ENCODE data around the gene CACNG3.

CACNG3 gene

DNA sequence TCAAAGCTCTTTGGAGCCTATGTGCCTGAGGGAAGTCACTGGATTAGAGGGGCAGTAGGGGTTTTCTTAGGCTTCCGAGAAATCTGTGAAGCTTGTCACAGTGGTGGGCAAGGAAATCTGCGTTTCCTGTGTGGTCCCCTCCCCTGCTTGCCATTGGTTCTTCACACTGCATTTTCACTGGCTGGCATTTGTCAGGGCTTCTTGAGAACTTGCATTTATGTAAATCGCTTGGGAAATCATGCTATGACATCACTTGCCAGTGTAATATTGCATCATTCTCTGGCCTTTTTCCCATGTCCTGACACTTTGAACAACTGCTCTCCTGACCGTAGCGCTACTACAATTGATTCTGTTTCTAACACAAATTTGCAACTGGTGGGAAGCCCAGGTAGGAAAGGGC is 1.8 kb downstream of the CACNG3 start:
- TF ChIP-seq, protein P1, sequence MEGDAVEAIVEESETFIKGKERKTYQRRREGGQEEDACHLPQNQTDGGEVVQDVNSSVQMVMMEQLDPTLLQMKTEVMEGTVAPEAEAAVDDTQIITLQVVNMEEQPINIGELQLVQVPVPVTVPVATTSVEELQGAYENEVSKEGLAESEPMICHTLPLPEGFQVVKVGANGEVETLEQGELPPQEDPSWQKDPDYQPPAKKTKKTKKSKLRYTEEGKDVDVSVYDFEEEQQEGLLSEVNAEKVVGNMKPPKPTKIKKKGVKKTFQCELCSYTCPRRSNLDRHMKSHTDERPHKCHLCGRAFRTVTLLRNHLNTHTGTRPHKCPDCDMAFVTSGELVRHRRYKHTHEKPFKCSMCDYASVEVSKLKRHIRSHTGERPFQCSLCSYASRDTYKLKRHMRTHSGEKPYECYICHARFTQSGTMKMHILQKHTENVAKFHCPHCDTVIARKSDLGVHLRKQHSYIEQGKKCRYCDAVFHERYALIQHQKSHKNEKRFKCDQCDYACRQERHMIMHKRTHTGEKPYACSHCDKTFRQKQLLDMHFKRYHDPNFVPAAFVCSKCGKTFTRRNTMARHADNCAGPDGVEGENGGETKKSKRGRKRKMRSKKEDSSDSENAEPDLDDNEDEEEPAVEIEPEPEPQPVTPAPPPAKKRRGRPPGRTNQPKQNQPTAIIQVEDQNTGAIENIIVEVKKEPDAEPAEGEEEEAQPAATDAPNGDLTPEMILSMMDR (conservative IDR thresholded peaks at IDR 0.05) = no peak
- no peak for TF ChIP-seq ZFX (IDR thresholded peaks at IDR 0.05)
- no peak overlapping the region for H3K27ac ChIP-seq

DNA sequence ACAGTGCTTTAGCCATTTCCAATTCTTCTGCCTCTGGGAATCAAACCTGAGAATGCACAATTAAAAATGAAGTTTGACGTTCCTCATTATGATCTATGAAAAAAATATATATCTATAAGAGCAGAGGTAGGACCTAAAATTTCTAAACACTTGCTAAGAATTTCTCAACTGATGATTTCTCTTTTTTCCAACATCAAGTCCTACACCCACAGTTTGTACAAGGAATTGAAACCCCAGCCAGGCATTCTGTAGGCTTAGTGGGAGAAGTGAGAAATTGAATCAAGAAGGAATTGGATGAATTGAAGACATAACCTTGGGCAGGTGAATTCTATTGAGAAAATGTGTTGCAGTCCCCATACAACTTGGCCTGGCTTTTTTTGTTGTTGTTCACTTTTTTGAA is 2.7 kb downstream of the CACNG3 start:
- no peak for TF ChIP-seq ZFX (IDR thresholded peaks at IDR 0.05)
- TF ChIP-seq, protein P1 (conservative IDR thresholded peaks at IDR 0.05) = no peak
- no peak overlapping the region for H3K27ac ChIP-seq

DNA sequence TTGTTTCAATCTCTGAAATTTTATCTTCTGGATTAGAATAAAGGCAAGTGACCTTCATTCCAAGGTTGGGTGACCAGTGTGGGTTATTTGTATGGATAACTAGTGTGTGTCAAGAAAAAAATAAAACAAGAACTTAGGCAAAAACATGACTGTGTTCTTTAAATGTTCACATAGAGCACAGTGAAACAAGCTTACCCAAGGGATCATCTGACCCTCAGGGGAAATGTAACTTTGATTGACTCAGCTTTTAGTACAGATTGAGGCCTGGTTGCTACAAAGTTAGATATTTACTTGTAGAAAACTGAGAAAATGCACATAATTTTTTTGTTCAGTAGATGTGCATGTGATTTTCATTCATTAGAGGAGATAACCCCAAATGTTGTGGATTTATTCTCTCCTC is 6.7 kb downstream of the CACNG3 start:
- no peak overlapping the region for H3K27ac ChIP-seq
- TF ChIP-seq, protein P1 (conservative IDR thresholded peaks at IDR 0.05) = no peak
- TF ChIP-seq ZFX (IDR thresholded peaks at IDR 0.05) = no peak

DNA sequence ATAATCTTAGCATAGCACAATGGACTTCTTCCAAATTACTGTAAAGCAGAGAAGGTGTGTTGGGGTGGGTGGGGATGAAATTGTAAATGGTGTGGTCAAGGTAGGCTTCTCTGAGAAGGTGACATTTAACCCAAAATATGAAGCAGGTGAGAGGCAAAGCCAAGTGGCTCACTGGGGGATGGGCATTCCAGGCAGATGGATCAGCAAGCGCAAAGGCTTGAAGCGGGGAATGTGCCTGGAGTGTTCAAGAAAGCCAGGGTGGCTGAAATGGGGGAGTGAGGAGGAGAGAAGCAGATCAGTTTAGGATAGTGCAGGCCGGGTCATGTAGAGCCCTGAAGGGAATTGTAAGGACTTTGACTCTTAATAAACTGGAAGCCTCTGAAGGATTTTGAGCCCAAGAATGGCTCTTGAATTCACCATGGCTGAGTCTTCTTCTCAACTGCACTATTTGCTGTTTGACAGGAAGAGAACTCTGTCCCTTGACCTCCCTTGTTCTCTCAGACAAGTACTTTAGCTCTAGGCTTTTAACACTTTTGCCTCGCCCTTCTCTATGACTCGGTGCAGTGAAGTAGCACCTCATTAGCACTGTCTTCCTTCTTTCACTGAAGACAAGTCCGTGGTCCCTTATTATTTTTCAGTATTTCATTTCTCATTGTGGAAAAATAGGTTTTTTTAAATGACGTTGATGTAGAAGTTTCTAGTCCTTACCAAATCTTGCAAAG is 14.7 kb downstream of the CACNG3 start:
- TF ChIP-seq ZFX (IDR thresholded peaks at IDR 0.05) = no peak
- TF ChIP-seq, protein P1 (conservative IDR thresholded peaks at IDR 0.05) = no peak
- no peak overlapping the region for H3K27ac ChIP-seq

DNA sequence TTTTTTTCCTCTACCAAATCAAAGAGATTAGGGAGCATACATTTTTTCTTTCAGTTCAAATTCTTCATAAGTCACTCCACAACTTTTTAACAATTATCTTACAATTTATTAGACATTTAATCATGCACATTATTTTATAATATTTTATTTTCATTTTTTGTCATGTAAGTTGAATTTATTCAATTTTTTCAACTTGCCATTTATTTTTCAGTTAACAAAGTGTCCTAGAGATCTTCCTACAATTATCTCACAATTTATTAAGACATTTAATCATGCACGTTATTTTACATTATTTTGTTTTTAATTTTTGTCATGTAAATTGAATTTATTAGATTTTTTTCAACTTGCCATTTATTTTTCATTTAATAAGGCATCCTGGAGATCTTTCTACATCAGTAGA is 16.2 kb downstream of the CACNG3 start:
- H3K27ac ChIP-seq = no peak overlapping the region
- no peak for TF ChIP-seq ZFX (IDR thresholded peaks at IDR 0.05)
- TF ChIP-seq, protein P1 (conservative IDR thresholded peaks at IDR 0.05) = no peak

DNA sequence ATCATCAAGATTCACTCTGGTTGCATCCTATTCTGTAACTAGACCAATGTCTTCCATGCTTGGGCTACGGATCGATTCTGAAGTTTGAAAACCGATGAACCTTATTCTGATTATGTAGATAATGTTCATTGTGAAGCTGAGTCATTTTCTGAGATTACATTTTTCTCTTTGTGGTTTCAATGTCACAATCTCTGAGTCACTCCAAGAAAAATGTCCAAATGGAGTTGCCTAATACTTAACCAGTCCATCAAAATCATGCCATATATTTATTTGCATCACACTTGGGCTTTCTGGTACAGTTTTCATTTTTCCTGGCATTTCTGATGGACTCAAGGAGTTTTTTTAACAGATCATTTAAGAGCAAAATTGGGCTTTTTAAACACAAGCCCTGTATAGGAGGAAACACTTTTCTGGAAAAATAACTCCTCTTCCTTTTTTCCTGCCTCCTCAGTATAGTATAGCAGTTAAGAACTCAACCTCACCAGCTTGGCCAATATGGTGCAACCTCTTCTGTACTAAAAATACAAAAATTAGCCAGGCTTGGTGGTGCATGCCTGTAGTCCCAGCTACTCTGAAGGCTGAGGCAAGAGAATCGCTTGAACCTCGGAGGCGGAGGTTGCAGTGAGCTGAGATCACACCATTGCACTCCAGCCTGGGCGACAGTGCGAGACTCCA is 17.5 kb downstream of the CACNG3 start:
- TF ChIP-seq ZFX (IDR thresholded peaks at IDR 0.05) = no peak
- TF ChIP-seq, protein P1 (conservative IDR thresholded peaks at IDR 0.05) = no peak
- H3K27ac ChIP-seq = no peak overlapping the region

DNA sequence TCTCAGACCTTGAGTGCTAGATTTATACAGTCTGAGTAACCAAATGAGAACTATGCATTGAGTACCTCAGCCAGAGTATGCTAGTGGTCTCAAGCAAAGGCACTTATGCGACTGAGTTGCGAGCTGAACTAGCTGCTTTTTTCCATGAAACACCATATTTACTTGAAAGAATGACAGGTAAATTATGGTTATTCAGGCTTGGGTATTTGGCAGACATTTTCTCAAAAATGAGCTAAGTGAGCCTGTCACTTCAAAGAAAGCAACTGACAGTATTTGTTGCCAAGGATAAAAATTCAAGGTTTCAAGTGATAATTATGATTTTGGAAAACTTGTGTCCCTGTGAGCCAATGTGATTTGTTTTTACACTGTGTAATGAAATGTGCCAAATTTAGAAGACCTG is 19.3 kb downstream of the CACNG3 start:
- no peak for TF ChIP-seq ZFX (IDR thresholded peaks at IDR 0.05)
- TF ChIP-seq, protein P1 (conservative IDR thresholded peaks at IDR 0.05) = no peak

More for the DNA sequence above, 19.3 kb downstream of the CACNG3 start:
- no peak overlapping the region for H3K27ac ChIP-seq

Measured in C4-2B (cell line).